ENCODE measurements around the gene WDR86.

Gene WDR86

DNA sequence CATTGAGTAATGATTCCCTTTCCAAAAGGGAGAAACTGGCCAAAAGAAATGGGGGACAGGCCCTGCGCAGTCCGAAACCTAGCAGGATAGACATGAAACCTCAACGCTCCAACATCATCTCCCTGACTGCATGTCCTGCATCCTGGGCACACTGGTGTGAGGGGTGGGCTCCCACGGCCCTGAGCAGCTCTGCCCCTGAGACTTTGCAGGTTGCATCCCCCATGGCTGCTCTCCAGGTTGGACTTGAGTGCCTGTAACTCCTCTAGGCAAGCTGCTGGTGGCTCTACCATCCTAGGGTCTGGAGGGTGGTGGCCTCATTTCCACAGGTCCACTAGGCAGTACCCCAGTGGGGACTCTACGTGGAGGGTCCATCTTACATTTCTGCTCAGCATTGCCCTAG, 46.4 kb upstream of the WDR86 start:
- H3F3A ChIP-seq (ENCODE audit: control insufficient read depth, insufficient read depth), result no peaks in the 10 kb centered on the region
- H4K20me1 ChIP-seq (ENCODE audit: control insufficient read depth, insufficient read depth, low read depth, low read length), result no peaks in the 10 kb centered on the region
- no peaks in the 10 kb centered on the region for H3K27me3 ChIP-seq (ENCODE audit: control insufficient read depth, low read length)
- H3K9me3 ChIP-seq (ENCODE audit: control insufficient read depth, insufficient read depth, low read length), result no peaks in the 10 kb centered on the region
- no peaks in the 10 kb centered on the region for H3K36me3 ChIP-seq (ENCODE audit: control insufficient read depth, low read length)
- H3K4me1 ChIP-seq (ENCODE audit: control insufficient read depth, low read length), result no peaks in the 10 kb centered on the region
- H3K9me2 ChIP-seq (replicated peaks; ENCODE audit: control insufficient read depth, low read length), result no peaks in the 10 kb centered on the region
- no peak overlapping the region for H3K4me3 ChIP-seq (ENCODE audit: low read length)
- H3K79me2 ChIP-seq (ENCODE audit: control insufficient read depth, low read length), result no peaks in the 10 kb centered on the region
- H3K4me2 ChIP-seq (ENCODE audit: low read length), result no peak overlapping the region
- H3K27ac ChIP-seq (ENCODE audit: low read depth, low read length), result no peak overlapping the region
- TF ChIP-seq EZH2phosphoT487 (IDR thresholded peaks at IDR 0.05; ENCODE audit: borderline replicate concordance, low read length), result no peak
- TF ChIP-seq, protein P1, sequence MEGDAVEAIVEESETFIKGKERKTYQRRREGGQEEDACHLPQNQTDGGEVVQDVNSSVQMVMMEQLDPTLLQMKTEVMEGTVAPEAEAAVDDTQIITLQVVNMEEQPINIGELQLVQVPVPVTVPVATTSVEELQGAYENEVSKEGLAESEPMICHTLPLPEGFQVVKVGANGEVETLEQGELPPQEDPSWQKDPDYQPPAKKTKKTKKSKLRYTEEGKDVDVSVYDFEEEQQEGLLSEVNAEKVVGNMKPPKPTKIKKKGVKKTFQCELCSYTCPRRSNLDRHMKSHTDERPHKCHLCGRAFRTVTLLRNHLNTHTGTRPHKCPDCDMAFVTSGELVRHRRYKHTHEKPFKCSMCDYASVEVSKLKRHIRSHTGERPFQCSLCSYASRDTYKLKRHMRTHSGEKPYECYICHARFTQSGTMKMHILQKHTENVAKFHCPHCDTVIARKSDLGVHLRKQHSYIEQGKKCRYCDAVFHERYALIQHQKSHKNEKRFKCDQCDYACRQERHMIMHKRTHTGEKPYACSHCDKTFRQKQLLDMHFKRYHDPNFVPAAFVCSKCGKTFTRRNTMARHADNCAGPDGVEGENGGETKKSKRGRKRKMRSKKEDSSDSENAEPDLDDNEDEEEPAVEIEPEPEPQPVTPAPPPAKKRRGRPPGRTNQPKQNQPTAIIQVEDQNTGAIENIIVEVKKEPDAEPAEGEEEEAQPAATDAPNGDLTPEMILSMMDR (IDR thresholded peaks at IDR 0.05; ENCODE audit: low read depth, low read length, poor library complexity, severe bottlenecking), result no peak

DNA sequence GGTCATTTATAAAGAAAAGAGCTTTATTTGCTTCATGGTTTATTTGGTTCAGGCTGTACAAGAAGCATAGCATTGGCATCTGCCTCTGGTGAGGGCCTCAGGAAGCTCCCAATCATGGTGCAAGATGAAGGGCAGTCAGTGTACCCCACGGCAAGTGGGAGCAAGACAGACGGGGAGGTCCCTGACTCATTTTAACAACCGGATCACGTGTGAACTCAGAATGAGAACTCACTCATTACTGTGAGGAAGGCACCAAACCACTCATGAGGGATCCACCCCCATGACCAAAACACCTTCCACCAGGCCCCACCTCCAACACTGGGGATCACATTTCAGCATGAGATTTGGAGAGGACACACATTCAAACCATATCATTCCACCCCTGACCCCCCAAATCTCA, 45.9 kb upstream of the WDR86 start:
- no peak overlapping the region for H3K27ac ChIP-seq (ENCODE audit: low read depth, low read length)
- H3K36me3 ChIP-seq (ENCODE audit: control insufficient read depth, low read length), result no peaks in the 10 kb centered on the region
- H3K9me3 ChIP-seq (ENCODE audit: control insufficient read depth, insufficient read depth, low read length), result no peaks in the 10 kb centered on the region
- TF ChIP-seq, protein P1 (IDR thresholded peaks at IDR 0.05; ENCODE audit: low read depth, low read length, poor library complexity, severe bottlenecking), result no peak
- no peak for TF ChIP-seq EZH2phosphoT487 (IDR thresholded peaks at IDR 0.05; ENCODE audit: borderline replicate concordance, low read length)
- no peaks in the 10 kb centered on the region for H3K4me1 ChIP-seq (ENCODE audit: control insufficient read depth, low read length)
- H4K20me1 ChIP-seq (ENCODE audit: control insufficient read depth, insufficient read depth, low read depth, low read length), result no peaks in the 10 kb centered on the region
- peaks cover 3% of the 10 kb centered on the region; the same call in 1 of the 2 replicates for H3K27me3 ChIP-seq (ENCODE audit: control insufficient read depth, low read length)
- no peaks in the 10 kb centered on the region for H3K79me2 ChIP-seq (ENCODE audit: control insufficient read depth, low read length)
- no peak overlapping the region for H3K4me2 ChIP-seq (ENCODE audit: low read length)
- no peak overlapping the region for H3K4me3 ChIP-seq (ENCODE audit: low read length)
- no peaks in the 10 kb centered on the region for H3F3A ChIP-seq (ENCODE audit: control insufficient read depth, insufficient read depth)
- H3K9me2 ChIP-seq (replicated peaks; ENCODE audit: control insufficient read depth, low read length), result no peaks in the 10 kb centered on the region

DNA sequence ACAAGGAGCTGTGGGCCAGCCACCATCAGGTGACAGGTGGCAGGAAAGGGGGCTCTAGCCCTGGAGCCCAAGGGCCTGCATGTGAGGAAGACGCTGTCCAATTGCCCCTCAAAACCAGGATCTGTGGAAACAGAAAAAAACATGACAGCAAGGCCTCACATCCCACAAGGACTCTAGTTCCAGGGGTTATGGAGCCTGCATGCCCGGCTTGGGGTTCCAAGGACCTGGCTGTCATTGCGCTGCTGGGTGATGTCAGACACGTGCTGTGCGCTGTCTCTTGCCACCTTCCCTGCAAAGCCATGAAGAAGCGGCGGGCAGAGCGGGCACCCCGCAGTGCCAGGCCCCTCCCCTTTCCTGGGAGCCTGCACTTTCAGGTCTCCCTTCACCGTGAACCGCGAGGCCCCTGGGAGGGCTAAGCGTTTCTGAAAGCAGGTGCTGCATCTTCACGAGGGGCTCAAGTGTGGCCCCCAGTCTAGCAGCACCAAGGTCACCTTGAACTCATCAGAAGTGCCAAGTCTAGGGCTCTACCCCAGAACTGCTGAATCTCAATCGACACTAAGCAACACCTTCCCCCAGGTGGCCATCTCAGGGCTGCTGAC, 45.2 kb upstream of the WDR86 start:
- Histone ChIP-seq H3K27ac (ENCODE audit: low read depth, low read length) (no peak overlapping the region), H3K4me1 (ENCODE audit: control insufficient read depth, low read length) (no peaks in the 10 kb centered on the region), H3K9me2 (replicated peaks; ENCODE audit: control insufficient read depth, low read length) (no peaks in the 10 kb centered on the region), H3K4me3 (ENCODE audit: low read length) (no peak overlapping the region), H3K27me3 (ENCODE audit: control insufficient read depth, low read length) (peaks cover 4% of the 10 kb centered on the region; the same call in 1 of the 2 replicates), H3K9me3 (ENCODE audit: control insufficient read depth, insufficient read depth, low read length) (no peaks in the 10 kb centered on the region), H3K4me2 (ENCODE audit: low read length) (no peak overlapping the region), H4K20me1 (ENCODE audit: control insufficient read depth, insufficient read depth, low read depth, low read length) (no peaks in the 10 kb centered on the region), H3K36me3 (ENCODE audit: control insufficient read depth, low read length) (no peaks in the 10 kb centered on the region), H3F3A (ENCODE audit: control insufficient read depth, insufficient read depth) (no peaks in the 10 kb centered on the region), H3K79me2 (ENCODE audit: control insufficient read depth, low read length) (no peaks in the 10 kb centered on the region)
- TF ChIP-seq, protein P1 (IDR thresholded peaks at IDR 0.05; ENCODE audit: low read depth, low read length, poor library complexity, severe bottlenecking), result no peak
- no peak for TF ChIP-seq EZH2phosphoT487 (IDR thresholded peaks at IDR 0.05; ENCODE audit: borderline replicate concordance, low read length)

Measured in DOHH2 (cell line).